Pericardium fibroblast (primary cell): ENCODE data around the gene COMMD3. TPM values are rescaled to one million over a fixed set of nuclear protein-coding genes. Genes with fewer than 3 reads are reported as not detected.

Source experiments
- total RNA-seq: library from RNA; depleted of rRNA; stranded (reverse); fragments of >200 nt; gene quantifications from 2 replicates; pipeline ENCODE4 v1.2.3, GENCODE V29; 2015

COMMD3 gene
- total RNA-seq, result 50.6 and 62.2 TPM in 2 replicates

DNA sequence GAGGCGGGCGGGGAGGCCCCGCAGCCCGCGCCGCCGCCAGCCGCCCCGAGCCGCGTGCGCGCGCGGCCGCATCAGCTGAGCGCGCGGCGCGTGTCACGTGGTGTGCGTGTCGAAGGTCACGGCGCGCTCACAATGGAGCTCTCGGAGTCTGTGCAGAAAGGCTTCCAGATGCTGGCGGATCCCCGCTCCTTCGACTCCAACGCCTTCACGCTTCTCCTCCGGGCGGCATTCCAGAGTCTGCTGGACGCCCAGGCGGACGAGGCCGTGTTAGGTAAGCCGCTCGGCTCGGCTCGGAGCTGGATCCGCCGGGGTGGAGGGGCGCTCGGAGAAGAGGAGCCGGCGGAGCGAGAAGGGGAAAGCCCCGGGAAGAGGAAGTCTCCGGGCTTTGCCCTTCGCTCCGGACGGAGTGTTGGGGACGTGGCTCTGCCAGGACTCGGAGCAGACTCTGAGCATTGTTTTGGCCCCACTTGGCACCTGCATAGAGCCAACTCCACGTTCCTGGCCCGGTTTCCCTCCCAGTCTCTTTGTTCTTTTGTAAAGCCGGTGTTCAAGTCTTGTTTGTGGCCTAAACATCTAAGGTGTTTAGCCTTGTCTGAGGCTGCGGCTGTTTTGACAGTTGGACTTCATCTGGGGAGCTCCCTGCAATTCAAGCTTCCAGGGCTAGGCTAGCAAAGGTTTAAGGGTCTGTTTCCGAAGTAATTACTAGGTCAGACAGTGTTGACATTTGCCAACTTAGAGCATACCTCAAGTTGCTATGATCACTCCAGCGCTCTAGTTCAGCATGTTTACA lies at the start of gene COMMD3:
Gene COMMD3 (plus strand): TSS at position 103 of the 790 bp plus-strand sequence. CDS start 30 bp downstream, at position 133.

DNA sequence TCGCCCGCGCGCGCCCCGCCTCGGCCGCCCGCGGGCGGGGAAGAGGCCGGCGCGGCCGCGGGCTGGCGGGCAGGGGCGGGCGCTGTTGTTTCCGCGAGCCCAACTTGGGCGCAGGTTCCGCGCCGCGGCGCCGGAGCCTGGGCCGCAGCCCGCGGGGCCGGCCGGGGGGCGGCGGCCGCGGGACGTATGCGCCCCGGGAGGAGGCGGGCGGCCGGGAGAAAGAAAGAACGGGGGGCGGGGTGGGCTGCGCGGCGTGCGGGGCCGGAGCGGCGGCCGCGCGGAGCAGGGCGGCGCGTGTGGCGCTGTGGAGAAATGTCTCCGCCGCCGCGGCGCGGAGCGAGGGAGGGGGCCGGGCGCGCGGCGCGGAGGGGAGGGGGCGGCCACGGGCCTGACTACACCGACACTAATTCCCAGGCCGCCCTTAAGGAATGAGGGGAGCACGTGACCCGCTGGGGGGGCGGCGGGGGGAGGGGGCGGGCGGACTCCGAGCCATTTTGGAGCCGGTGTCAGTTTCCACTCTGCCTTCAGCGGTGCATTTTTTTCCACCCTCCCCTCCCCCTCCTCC lies 4.5 kb downstream of the COMMD3 start, which contains the start of gene BMI1:
Gene BMI1 (plus strand): TSS at position 509 of the 565 bp plus-strand sequence. CDS start 5,351 bp downstream, outside the sequence.

DNA sequence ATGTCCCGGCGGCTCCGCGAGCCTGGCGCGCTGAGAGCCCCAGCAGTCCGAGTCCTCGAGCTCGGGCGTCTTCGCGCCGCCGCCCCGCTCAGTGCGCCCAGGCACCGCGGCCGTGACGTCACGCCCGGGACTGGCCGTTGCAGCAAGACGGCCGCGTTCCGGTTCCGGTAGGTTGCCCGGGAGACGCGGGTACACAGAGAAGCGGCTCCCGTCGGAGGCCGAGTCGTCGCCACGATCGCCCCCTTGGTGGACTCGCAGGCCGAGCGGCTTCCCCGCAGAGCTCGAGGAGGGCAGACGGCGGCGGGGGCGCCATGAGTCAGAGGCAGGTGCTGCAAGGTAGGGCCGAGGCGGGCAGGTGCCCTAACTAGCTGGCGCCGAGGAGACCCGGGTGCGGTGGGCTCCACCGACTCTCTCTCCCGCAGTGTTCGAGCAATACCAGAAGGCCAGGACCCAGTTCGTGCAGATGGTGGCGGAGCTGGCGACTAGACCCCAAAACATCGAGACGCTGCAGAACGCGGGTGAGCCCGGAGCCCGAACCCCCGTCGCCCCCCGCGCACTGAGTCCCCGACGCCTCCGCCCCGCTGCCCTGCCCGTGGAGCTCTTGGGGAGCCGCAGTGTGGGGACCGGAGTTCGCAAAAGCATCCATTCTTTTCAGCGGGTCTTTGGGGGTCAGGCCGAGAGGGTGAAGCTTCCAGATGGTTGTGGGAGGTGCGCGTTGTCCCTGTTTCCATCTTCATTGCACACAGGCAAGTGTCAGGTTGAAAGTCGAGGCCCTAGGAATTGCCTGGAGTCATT lies 29.3 kb downstream of the COMMD3 start, which contains the start of gene SPAG6:
Gene SPAG6 (plus strand): TSS at position 196 of the 795 bp plus-strand sequence. CDS start 116 bp downstream, at position 312.

Other genes with a start within 250 kb of the COMMD3 start
- gene EBLN1, start 98.4 kb upstream of the COMMD3 start, total RNA-seq, result not detected in 2 replicates
- 30.2 and 35.9 TPM in 2 replicates for gene BMI1, start 4.7 kb downstream of the COMMD3 start, total RNA-seq
- not detected in 2 replicates for gene SPAG6, start 29.1 kb downstream of the COMMD3 start, total RNA-seq